ENCODE data around the gene KDM1B.

DNA sequence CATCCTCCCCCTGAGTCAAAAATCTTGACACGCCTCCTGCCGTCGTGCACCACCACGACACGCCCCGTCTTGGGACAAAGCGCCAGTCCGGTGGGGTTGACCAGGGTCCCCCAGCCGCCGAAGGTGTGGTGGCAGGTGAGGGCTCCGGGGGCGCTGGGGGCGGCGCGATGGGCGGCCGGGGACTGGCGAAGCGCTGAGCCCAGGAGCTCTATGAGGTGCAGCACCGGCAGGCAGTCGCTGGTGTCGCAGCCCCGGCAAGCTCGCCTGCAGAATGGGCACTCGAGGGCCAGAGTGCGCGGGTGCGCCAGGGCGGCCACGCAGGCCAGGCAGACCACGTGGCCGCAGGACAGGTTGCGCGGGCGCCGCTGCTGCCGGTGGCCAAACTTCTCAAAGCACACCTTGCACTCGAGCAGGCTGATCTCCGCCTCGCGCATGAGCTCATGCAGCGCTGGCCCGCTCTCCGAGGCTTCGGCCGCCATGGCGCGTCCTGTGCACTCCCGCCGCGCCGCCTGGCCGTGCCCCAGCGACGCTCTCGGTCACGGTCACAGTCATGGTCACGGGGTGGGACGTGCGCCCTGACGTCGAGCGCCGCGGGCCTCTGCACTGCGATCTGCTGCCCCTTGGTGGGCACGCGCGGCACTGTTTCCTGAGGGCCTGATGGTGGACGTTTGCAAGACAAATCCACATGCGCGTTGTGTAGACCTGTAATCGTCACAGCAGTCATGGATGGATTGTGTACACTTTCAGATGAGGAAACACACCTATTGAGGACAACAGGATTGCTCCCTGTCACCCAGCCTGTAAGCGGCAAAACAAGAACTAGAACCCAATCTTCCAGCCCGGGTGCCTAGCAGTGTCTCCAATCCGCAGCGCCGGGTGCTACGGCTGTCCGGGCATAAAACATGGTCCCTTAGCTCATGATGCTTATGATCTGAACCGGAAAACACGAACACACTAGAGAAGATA, 32.8 kb upstream of the KDM1B start, which contains the start of gene NHLRC1:
- TF ChIP-seq, protein P1, sequence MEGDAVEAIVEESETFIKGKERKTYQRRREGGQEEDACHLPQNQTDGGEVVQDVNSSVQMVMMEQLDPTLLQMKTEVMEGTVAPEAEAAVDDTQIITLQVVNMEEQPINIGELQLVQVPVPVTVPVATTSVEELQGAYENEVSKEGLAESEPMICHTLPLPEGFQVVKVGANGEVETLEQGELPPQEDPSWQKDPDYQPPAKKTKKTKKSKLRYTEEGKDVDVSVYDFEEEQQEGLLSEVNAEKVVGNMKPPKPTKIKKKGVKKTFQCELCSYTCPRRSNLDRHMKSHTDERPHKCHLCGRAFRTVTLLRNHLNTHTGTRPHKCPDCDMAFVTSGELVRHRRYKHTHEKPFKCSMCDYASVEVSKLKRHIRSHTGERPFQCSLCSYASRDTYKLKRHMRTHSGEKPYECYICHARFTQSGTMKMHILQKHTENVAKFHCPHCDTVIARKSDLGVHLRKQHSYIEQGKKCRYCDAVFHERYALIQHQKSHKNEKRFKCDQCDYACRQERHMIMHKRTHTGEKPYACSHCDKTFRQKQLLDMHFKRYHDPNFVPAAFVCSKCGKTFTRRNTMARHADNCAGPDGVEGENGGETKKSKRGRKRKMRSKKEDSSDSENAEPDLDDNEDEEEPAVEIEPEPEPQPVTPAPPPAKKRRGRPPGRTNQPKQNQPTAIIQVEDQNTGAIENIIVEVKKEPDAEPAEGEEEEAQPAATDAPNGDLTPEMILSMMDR (IDR thresholded peaks at IDR 0.05), result peak; percentile 73 to 91 (median 86)
- TF ChIP-seq EP300 (IDR thresholded peaks at IDR 0.05), result no peak

All from ovary (tissue), 3 donors.